Activated CD4-positive, alpha-beta T cell treated with anti-CD3 and anti-CD28 coated beads, Interleukin-2, amount 10 ng/mL, durations not matched to agents 7 days and 5 days (primary cell): Measurements from ENCODE around the gene MLYCD. TPM values are rescaled to one million over a fixed set of nuclear protein-coding genes. Genes with fewer than 3 reads are reported as not detected.

ENCODE experiments used
- CTCF ChIA-PET: fragments of 350-600 bp; sonication (Branson Sonifier 250); formaldehyde crosslinking; loops from one replicate; lab custom pipeline; 2021; ENCODE audit warnings: antibody characterized with exemption; lab: Charles Lee
- POLR2A ChIA-PET: fragments of 350-600 bp; sonication (Branson Sonifier 250); formaldehyde crosslinking; loops from one replicate; lab custom pipeline; 2021; ENCODE audit warnings: antibody characterized with exemption; lab: Charles Lee
- DNase-seq: peaks from one replicate; pipeline ENCODE4 v3.0.0-alpha.2; 2020
- H3K27ac Mint-ChIP-seq: one replicate; pipeline ENCODE4 v1.8.0; 2021; ENCODE audit warnings: mild to moderate bottlenecking, moderate library complexity, mixed read lengths
- H3K27me3 Mint-ChIP-seq: one replicate; pipeline ENCODE4 v1.8.0; 2021; ENCODE audit warnings: mixed read lengths
- H3K36me3 Mint-ChIP-seq: one replicate; pipeline ENCODE4 v1.8.0; 2021; ENCODE audit warnings: low read depth, mixed read lengths
- H3K4me1 Mint-ChIP-seq: one replicate; pipeline ENCODE4 v1.8.0; 2021; ENCODE audit warnings: mixed read lengths
- H3K4me3 Mint-ChIP-seq: one replicate; pipeline ENCODE4 v1.8.0; 2021; ENCODE audit warnings: mild to moderate bottlenecking, moderate library complexity, mixed read lengths
- H3K9me3 Mint-ChIP-seq: one replicate; pipeline ENCODE4 v1.8.0; 2021; ENCODE audit warnings: mixed read lengths
- total RNA-seq, 2 experiments: library from RNA; stranded (reverse); gene quantifications; one replicate each; pipeline ENCODE4 v1.2.3, GENCODE V29; 2021

Gene MLYCD
- total RNA-seq, result 1 to 10 TPM; 5.3 TPM

DNA sequence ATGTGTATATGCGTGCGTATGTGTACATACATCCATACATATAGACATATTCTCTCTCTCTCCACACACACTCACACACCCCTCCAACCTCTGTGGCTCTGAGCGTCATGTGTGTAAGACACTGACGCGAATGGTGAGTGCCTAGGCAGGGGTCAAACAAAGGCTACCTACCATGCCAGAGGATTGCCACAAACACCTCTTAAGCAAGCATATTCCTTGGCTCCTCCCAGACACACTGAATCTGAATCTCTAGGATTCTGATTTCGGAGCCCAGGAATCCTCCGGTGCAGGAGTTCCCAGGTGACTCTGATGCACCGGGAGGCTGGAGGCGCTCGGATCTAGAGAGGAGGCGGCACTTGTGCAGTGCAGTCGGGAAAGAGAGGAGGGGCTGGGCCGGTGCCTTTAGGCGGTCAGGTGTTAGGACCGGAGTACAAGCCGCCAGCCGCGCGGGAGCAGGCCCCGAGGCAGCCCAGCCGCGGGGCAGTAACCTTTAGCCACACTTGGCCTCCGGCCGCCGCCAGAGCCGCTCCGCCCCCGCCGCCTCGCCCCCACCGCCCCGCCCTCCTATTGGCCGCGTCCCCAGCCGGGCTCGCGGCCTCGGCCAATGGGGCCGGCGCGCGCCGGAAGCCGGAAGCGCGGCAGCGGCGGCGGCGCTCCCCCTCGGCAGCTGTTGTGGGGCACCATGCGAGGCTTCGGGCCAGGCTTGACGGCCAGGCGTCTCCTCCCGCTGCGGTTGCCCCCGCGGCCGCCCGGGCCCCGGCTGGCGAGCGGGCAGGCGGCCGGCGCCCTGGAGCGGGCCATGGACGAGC is at the start of gene MLYCD:
TSS of gene MLYCD (plus strand) at position 653 of the 809 bp plus-strand sequence. CDS start at position 683, 30 bp downstream.
- Mint-ChIP-seq H3K4me1 (peaks cover 28% of the 10 kb centered on the region), H3K9me3 (no peaks in the 10 kb centered on the region), H3K4me3 (peak within 1 kb of the TSS; percentile 94), H3K36me3 (no peaks in the 10 kb centered on the region), H3K27me3 (peaks cover 15% of the 10 kb centered on the region), H3K27ac (peak within 1 kb of the TSS; percentile 88)
- ChIA-PET POLR2A (no interaction called here), CTCF (interaction anchor here (0.7 kb wide), 1 partner anchor 75 kb away, joined by 3 read pairs; no protein-coding TSS in a partner anchor)
- DNase-seq, result peak; percentile 72

DNA sequence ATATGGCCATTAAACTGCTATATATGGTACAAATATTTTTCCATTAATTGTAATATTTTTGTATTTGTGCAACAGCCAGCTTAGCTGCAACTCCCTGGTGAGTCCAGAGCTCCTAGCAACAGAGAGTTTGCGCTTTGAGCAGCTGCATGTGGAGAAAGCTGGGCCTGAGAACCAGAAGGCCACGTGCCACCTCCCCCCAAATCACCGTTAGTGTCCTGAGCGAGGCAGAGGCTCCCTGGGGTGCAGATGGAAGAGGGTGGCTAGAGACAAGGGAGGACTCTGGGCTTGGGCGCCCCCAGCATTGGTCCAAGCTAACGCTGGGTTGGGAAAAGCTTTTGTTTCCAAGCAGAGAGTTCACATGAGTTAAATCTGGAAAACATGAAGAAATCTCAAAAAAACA is 49.5 kb upstream of the MLYCD start:
- H3K4me1 Mint-ChIP-seq, result no peaks in the 10 kb centered on the region
- POLR2A ChIA-PET, result no interaction called here
- no peaks in the 10 kb centered on the region for H3K9me3 Mint-ChIP-seq
- H3K27ac Mint-ChIP-seq, result no peak overlapping the region
- CTCF ChIA-PET, result no interaction called here
- DNase-seq, result no peak
- H3K36me3 Mint-ChIP-seq, result no peaks in the 10 kb centered on the region
- H3K4me3 Mint-ChIP-seq, result no peak overlapping the region
- H3K27me3 Mint-ChIP-seq, result peaks cover 4% of the 10 kb centered on the region

DNA sequence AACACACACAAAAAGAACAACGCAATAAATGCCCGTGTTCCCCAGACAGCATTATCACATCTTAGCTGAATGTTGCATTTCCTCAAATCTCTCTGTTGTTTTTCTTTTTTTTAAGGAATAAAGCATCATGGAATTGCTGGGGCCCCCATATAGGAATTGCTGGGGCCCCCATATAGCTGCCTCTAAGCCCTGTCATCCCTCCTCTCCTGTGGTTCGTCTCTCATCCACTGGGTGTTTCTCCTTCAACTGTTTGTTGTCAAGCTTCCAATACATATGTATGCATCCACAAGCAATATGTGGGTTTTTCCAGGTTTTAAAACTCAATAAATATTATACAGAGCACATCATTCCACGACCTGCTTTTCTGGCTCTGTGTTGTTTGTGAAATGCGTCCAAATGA is 48.0 kb upstream of the MLYCD start:
- H3K4me1 Mint-ChIP-seq, result no peaks in the 10 kb centered on the region
- H3K36me3 Mint-ChIP-seq, result no peaks in the 10 kb centered on the region
- no peaks in the 10 kb centered on the region for H3K9me3 Mint-ChIP-seq
- no peak for DNase-seq
- ChIA-PET POLR2A (no interaction called here), CTCF (no interaction called here)
- peaks cover 4% of the 10 kb centered on the region for H3K27me3 Mint-ChIP-seq
- no peak overlapping the region for H3K4me3 Mint-ChIP-seq
- H3K27ac Mint-ChIP-seq, result no peak overlapping the region

DNA sequence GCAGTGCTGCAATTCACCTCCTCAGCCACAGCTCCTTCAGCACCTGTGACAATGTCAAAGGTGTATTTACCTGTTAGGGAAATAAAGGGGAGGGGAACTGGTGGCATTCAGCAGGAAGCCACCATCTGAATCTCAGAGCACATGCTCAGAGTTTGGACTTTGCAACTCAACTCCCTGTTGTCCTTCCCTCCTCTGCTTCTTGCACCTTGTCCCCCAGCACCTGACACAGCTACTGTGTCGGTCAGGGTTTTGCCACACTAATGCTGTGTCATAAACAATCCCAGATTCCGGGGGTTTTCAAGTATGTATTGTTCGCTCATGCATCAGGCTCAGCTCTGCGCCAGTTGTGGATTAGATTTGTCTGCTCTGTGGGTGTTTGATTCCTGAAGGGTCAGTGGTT is 47.4 kb upstream of the MLYCD start:
- CTCF ChIA-PET, result no interaction called here

DNA sequence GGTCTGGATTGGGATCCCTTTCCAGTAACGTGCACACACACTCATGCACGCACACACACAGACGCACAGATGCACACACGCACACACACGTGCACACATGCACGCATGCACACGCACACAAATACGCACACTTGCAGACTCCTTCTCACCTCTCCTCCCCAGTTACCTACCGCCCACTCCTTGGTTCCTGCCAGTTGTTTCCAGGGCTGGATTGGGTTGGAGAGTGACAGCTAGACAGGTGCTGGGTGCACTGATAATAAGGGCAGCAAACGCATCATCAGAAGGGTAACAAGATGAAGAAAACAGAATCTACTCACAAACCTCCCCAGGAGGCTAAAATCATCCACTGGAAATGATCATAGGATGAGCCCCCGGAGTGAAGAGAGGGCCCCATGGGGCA is 46.1 kb upstream of the MLYCD start:
- POLR2A ChIA-PET, result no interaction called here
- DNase-seq, result no peak
- H3K27ac Mint-ChIP-seq, result no peak overlapping the region

More for the DNA sequence above, 47.4 kb upstream of the MLYCD start:
- Mint-ChIP-seq H3K9me3 (no peaks in the 10 kb centered on the region), H3K27me3 (peaks cover 4% of the 10 kb centered on the region), H3K36me3 (no peaks in the 10 kb centered on the region), H3K27ac (no peak overlapping the region), H3K4me1 (no peaks in the 10 kb centered on the region), H3K4me3 (no peak overlapping the region)
- POLR2A ChIA-PET, result no interaction called here
- DNase-seq, result no peak

DNA sequence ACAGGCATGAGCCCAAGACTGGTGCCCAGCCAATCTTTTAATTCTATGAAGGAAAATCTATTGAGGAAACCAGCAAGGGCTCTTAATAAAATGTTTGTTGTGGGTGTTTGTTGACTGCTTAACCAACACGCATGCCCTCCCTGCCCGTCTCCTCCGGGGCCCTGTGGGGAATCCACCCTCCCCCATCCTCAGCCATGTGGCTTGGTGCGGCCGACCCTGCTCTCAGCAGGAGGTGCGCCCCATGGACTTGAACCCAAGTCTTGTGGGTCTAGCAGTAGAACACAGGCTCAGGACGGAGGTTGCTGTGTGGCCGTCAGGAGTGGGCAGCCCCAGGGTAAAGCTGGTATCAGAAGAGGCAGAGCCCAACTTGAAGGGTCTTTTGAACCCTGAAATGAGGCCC is 45.1 kb upstream of the MLYCD start:
- Mint-ChIP-seq H3K9me3 (no peaks in the 10 kb centered on the region), H3K27me3 (no peaks in the 10 kb centered on the region), H3K4me3 (no peak overlapping the region), H3K4me1 (no peaks in the 10 kb centered on the region), H3K27ac (no peak overlapping the region), H3K36me3 (no peaks in the 10 kb centered on the region)
- CTCF ChIA-PET, result no interaction called here
- POLR2A ChIA-PET, result no interaction called here
- no peak for DNase-seq

More for the DNA sequence above, 46.1 kb upstream of the MLYCD start:
- no peaks in the 10 kb centered on the region for H3K9me3 Mint-ChIP-seq
- H3K4me3 Mint-ChIP-seq, result no peak overlapping the region
- CTCF ChIA-PET, result no interaction called here
- no peaks in the 10 kb centered on the region for H3K4me1 Mint-ChIP-seq
- H3K36me3 Mint-ChIP-seq, result no peaks in the 10 kb centered on the region
- peaks cover 2% of the 10 kb centered on the region for H3K27me3 Mint-ChIP-seq

DNA sequence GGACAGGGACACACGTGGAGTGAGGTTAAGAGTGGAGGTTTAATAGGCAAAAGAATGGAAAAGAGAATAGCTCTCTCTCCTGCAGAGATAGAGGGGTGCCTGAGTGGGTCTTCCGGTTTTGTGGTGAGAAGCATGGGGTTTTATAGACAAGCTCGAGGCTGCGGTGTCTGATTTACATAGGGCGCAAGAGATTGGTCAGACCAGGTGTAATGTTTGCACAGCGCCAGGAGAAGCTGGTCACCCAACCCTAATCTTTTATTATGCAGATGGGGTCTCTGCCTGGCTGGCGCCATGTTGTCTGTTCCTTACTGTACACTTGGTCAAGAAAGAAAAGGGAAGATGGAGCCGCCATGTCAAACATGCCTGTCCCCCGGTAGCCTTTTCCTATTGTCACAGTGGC is 44.5 kb upstream of the MLYCD start:
- CTCF ChIA-PET, result no interaction called here
- Mint-ChIP-seq H3K4me1 (no peaks in the 10 kb centered on the region), H3K4me3 (no peak overlapping the region), H3K9me3 (no peaks in the 10 kb centered on the region), H3K27ac (no peak overlapping the region), H3K36me3 (no peaks in the 10 kb centered on the region), H3K27me3 (no peaks in the 10 kb centered on the region)
- POLR2A ChIA-PET, result no interaction called here
- DNase-seq, result no peak

DNA sequence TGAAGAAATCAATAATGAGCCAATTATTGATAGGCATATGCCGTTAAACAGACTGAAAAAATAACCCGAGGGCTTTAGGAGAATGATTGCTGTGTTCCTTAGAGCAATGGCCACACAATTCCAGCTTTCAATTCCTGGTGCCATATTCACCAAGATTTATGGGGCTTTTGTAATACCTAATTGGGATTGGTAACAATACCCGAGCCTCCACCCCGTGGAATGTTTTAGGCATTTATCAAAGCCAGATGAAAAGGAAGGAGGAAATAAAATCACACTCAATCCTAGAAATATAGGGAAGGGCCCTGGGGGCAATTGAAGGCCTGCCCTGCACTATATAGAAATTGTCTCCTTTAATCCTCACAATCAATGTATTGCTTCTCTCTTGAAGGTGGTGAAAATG is 42.1 kb upstream of the MLYCD start:
- Mint-ChIP-seq H3K4me3 (no peak overlapping the region), H3K36me3 (no peaks in the 10 kb centered on the region), H3K4me1 (no peaks in the 10 kb centered on the region), H3K27ac (no peak overlapping the region), H3K27me3 (no peaks in the 10 kb centered on the region), H3K9me3 (no peaks in the 10 kb centered on the region)
- no peak for DNase-seq
- CTCF ChIA-PET, result no interaction called here
- POLR2A ChIA-PET, result no interaction called here

DNA sequence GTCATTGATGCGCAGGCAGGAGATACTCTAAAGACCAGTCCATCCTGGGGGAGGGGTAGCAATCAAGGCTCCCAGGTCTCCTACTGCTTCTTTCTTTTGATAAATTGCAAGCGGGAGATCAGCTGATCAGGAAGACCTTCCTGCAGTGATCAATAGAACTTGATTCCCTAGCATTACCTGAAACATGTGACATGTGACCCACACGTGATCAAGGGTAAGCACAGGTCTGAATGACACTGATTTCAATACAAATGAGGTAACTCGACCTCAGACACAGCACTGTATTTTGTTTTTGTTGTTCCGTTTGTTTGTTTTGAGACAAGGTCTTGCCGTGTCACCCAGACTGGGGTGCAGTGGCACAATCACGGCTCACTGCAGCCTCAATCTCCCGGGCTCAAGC is 39.6 kb upstream of the MLYCD start:
- H3K27me3 Mint-ChIP-seq, result no peaks in the 10 kb centered on the region
- ChIA-PET POLR2A (no interaction called here), CTCF (no interaction called here)
- no peaks in the 10 kb centered on the region for H3K36me3 Mint-ChIP-seq
- H3K4me1 Mint-ChIP-seq, result no peaks in the 10 kb centered on the region
- no peak for DNase-seq
- H3K27ac Mint-ChIP-seq, result no peak overlapping the region
- no peak overlapping the region for H3K4me3 Mint-ChIP-seq
- H3K9me3 Mint-ChIP-seq, result no peaks in the 10 kb centered on the region

DNA sequence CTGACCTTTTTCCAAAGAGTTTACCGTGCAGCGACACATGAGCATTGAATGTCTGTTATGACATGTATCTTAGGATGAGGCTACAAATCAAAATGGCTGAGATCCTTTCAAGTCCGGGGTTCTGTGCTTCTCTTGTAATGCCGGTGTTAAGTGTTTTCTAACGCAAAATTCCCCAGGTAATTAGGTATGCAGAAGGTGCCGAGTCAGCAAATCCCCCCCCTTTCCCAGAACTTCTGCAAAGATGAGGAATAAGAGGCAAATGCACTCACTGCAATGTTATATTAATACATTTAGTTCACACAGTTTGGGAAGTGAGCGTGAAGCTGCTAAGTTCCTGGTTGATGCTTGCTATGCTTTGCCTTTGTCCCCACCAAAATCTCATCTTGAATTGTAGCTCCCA is 36.3 kb upstream of the MLYCD start:
- no peaks in the 10 kb centered on the region for H3K9me3 Mint-ChIP-seq
- DNase-seq, result no peak
- no peaks in the 10 kb centered on the region for H3K4me1 Mint-ChIP-seq
- CTCF ChIA-PET, result no interaction called here
- no peak overlapping the region for H3K27ac Mint-ChIP-seq
- H3K27me3 Mint-ChIP-seq, result peaks cover 15% of the 10 kb centered on the region
- no peak overlapping the region for H3K4me3 Mint-ChIP-seq
- no peaks in the 10 kb centered on the region for H3K36me3 Mint-ChIP-seq
- POLR2A ChIA-PET, result no interaction called here

DNA sequence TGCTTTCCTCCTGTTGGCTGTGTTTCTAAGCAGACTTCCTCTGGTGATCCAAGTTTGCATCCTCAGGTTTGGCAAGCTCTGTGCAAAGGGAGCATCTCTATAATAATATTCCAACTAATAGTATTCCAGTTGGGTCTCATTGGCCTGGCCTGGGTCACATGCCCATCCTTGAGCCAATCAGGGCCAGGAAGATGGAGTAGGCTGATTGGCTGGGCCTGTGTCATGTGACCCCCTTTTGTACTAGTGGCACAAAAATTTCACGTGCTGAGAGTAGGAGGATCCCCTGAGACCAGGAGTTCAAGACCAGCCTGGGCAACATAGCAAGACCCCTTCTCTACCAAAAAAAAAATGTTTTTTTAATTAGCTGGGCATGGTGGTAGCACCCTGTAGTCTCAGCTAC is 35.2 kb upstream of the MLYCD start:
- Mint-ChIP-seq H3K27ac (no peak overlapping the region), H3K27me3 (peaks cover 18% of the 10 kb centered on the region), H3K4me1 (no peaks in the 10 kb centered on the region), H3K4me3 (no peak overlapping the region), H3K36me3 (no peaks in the 10 kb centered on the region), H3K9me3 (no peaks in the 10 kb centered on the region)
- POLR2A ChIA-PET, result no interaction called here
- CTCF ChIA-PET, result no interaction called here
- DNase-seq, result no peak

DNA sequence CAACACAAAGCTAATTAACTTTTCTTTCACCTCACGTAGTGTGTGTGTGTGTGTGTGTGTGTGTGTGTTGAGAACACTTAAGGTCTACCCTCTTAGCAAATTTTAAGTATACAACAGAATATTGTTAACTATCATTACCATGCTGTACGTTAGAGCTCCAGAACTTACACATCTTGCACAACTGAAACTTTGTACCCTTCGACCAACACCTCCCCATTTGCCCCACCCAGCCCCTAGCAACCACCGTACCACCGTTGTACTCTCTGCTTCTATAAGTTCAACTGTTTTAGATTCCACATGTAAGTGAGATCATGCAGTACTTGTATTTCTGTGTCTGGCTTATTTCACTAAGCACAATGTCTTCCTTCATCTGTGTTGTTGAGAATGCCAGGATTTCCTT is 28.1 kb upstream of the MLYCD start:
- Mint-ChIP-seq H3K27me3 (peaks cover 47% of the 10 kb centered on the region), H3K9me3 (no peaks in the 10 kb centered on the region), H3K36me3 (no peaks in the 10 kb centered on the region), H3K27ac (no peak overlapping the region), H3K4me3 (no peak overlapping the region), H3K4me1 (no peaks in the 10 kb centered on the region)
- DNase-seq, result no peak
- ChIA-PET CTCF (interaction anchor here (0.6 kb wide), 1 partner anchor 27 kb away, joined by 3 read pairs; no protein-coding TSS in a partner anchor), POLR2A (no interaction called here)

DNA sequence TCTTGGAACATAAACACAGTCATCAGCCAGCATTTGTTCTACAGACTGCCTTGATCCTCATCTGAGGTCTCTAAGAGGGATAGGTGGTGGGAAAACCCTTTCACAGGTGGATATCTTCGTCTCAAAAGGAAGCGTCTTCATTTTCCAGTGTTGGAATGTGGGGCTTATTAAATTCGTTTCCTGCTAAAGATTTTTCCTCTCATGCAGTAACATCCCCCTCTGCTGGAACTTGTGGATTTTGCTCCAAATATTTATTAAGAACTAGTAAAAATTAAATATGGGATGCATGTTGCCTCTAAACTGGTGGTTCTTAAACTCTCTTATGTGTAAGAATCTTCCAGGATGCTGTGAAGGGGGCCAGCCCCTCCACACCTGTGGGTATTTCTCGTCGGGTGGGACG is 20.1 kb upstream of the MLYCD start:
- no peak for DNase-seq
- peaks cover 19% of the 10 kb centered on the region for H3K27me3 Mint-ChIP-seq
- POLR2A ChIA-PET, result no interaction called here
- no peaks in the 10 kb centered on the region for H3K9me3 Mint-ChIP-seq
- H3K4me3 Mint-ChIP-seq, result no peak overlapping the region
- no peak overlapping the region for H3K27ac Mint-ChIP-seq
- H3K4me1 Mint-ChIP-seq, result no peaks in the 10 kb centered on the region
- no peaks in the 10 kb centered on the region for H3K36me3 Mint-ChIP-seq
- CTCF ChIA-PET, result no interaction called here
